SK-N-SH (cell line): ENCODE results near the gene ASTN2. TPM values are rescaled to one million over a fixed set of nuclear protein-coding genes. Genes with fewer than 3 reads are reported as not detected.

ENCODE experiments used
- CTCF ChIA-PET: fragments of 300-600, 350-600 bp; formaldehyde crosslinking; extraction: SDS; loops from one replicate; lab custom pipeline; 2021; lab: Yijun Ruan, JAX
- POLR2A ChIA-PET: fragments of 350-600 bp; sonication (Branson Sonifier 250); formaldehyde crosslinking; extraction: SDS; loops from one replicate; lab custom pipeline; 2020; ENCODE audit warnings: antibody characterized with exemption, inconsistent platforms; lab: Yijun Ruan, JAX
- DNase-seq: peaks from one replicate; pipeline ENCODE4 v3.0.0; 2012
- H2AFZ ChIP-seq: fragments of 200-600 bp; sonication (generic); 2 replicates; pipeline ENCODE4 v1.8.1; 2016; ENCODE audit warnings: antibody characterized with exemption, mild to moderate bottlenecking, low read depth
- H3F3A ChIP-seq: fragments of 200-600 bp; sonication (generic); replicated peaks from 2 replicates; pipeline ENCODE3; 2016; ENCODE audit warnings: antibody characterized with exemption, mild to moderate bottlenecking; ENCODE audit not compliant: insufficient read depth
- H3K27ac ChIP-seq, 2 experiments: fragments of 200-500 bp in 1 of 2; fragments of 200-600 bp in 1 of 2; sonication (Bioruptor generic) in 1 of 2; sonication (generic), shearing (Covaris generic) in 1 of 2; 2 replicates each; pipeline versions ENCODE4 v1.5.1 to v1.6.1; 2014 to 2016; ENCODE audit warnings: low read depth in 2 of 2, inconsistent platforms in 1 of 2, low read length in 1 of 2, mild to moderate bottlenecking in 1 of 2, mixed read lengths in 1 of 2
- H3K27me3 ChIP-seq: fragments of 200-600 bp; sonication (generic), shearing (Covaris generic); 2 replicates; pipeline ENCODE4 v1.6.1; 2016; ENCODE audit warnings: mixed run types; ENCODE audit not compliant: insufficient read depth
- H3K36me3 ChIP-seq, 2 experiments: fragments of 200-500 bp in 1 of 2; fragments of 200-600 bp in 1 of 2; sonication (Bioruptor generic) in 1 of 2; sonication (generic) in 1 of 2; replicated peaks in 1 of 2; 2 replicates each; pipeline versions ENCODE3 to v1.5.1; 2014 to 2016; ENCODE audit warnings: low read length in 1 of 2, mild to moderate bottlenecking in 1 of 2; ENCODE audit not compliant: insufficient read depth in 2 of 2, control insufficient read depth in 1 of 2
- H3K4me1 ChIP-seq, 2 experiments: fragments of 200-500 bp in 1 of 2; fragments of 200-600 bp in 1 of 2; sonication (Bioruptor generic) in 1 of 2; sonication (generic), shearing (Covaris generic) in 1 of 2; 2 replicates each; pipeline versions ENCODE4 v1.5.1 to v1.6.1; 2014 to 2016; ENCODE audit warnings: low read depth in 1 of 2, low read length in 1 of 2, mixed run types in 1 of 2; ENCODE audit not compliant: insufficient read depth in 2 of 2, control insufficient read depth in 1 of 2
- H3K4me2 ChIP-seq: fragments of 200-600 bp; sonication (generic), shearing (Covaris generic); 2 replicates; pipeline ENCODE4 v1.6.1; 2017; ENCODE audit warnings: mixed run types
- H3K4me3 ChIP-seq, 2 experiments: fragments of 200-500 bp in 1 of 2; fragments of 200-600 bp in 1 of 2; sonication (Bioruptor generic) in 1 of 2; sonication (generic), shearing (Covaris generic) in 1 of 2; 2 replicates each; pipeline versions ENCODE4 v1.5.1 to v1.8.1; 2014 to 2016; ENCODE audit warnings: low read depth in 2 of 2, inconsistent platforms in 1 of 2, low read length in 1 of 2, mild to moderate bottlenecking in 1 of 2, mixed read lengths in 1 of 2, moderate library complexity in 1 of 2
- H3K79me2 ChIP-seq: fragments of 200-600 bp; sonication (generic); 2 replicates; pipeline ENCODE4 v1.8.1; 2017; ENCODE audit warnings: mild to moderate bottlenecking; ENCODE audit not compliant: insufficient read depth
- H3K9ac ChIP-seq: fragments of 200-600 bp; sonication (generic); 2 replicates; pipeline ENCODE4 v1.6.1; 2017; ENCODE audit warnings: mixed run types
- H3K9me2 ChIP-seq: fragments of 200-600 bp; sonication (generic); 2 replicates; pipeline ENCODE4 v1.6.1; 2017; ENCODE audit warnings: mixed run types
- H3K9me3 ChIP-seq: fragments of 200-600 bp; sonication (generic); 2 replicates; pipeline ENCODE4 v1.6.1; 2017; ENCODE audit warnings: mixed run types, mild to moderate bottlenecking, moderate library complexity
- H4K20me1 ChIP-seq: fragments of 200-600 bp; sonication (generic); 2 replicates; pipeline ENCODE4 v1.6.1; 2017; ENCODE audit warnings: mild to moderate bottlenecking, mixed run types; ENCODE audit not compliant: insufficient read depth
- CHD2 ChIP-seq: fragments of 150-350 bp; IDR thresholded peaks from 2 replicates; pipeline ENCODE4 v1.6.1; 2018; ENCODE audit warnings: low read length; ENCODE audit not compliant: partially characterized antibody
- ELF1 ChIP-seq: IDR thresholded peaks from 2 replicates; pipeline ENCODE4 v1.4.0; 2012
- EP300 ChIP-seq, 2 experiments: IDR thresholded peaks; 2 replicates each; pipeline versions ENCODE4 v1.4.0 to v1.6.1; 2012; ENCODE audit warnings: borderline replicate concordance in 1 of 2, low read depth in 1 of 2, low read length in 1 of 2
- EZH2phosphoT487 ChIP-seq: fragments of 200-600 bp; sonication (generic); IDR thresholded peaks from 2 replicates; pipeline ENCODE4 v1.6.1; 2017; ENCODE audit warnings: low read depth, mixed run types, mild to moderate bottlenecking, antibody characterized with exemption, moderate library complexity, borderline replicate concordance
- FOSL2 ChIP-seq: IDR thresholded peaks from 2 replicates; pipeline ENCODE4 v1.4.0; 2012; ENCODE audit warnings: low read depth, mild to moderate bottlenecking, moderate library complexity, borderline replicate concordance
- FOXJ3 ChIP-seq: sonication (generic); formaldehyde crosslinking; IDR thresholded peaks from 2 replicates; pipeline ENCODE4 v1.5.1; 2020; ENCODE audit warnings: mild to moderate bottlenecking, missing genetic modification reagents
- GABPA ChIP-seq: IDR thresholded peaks from 2 replicates; pipeline ENCODE4 v1.4.0; 2012; ENCODE audit warnings: low read depth, mild to moderate bottlenecking
- JUND ChIP-seq: IDR thresholded peaks from 2 replicates; pipeline ENCODE4 v1.4.0; 2012
- NFIC ChIP-seq: IDR thresholded peaks from 2 replicates; pipeline ENCODE4 v1.4.0; 2012; ENCODE audit warnings: borderline replicate concordance
- NRF1 ChIP-seq: IDR thresholded peaks from 2 replicates; pipeline ENCODE4 v1.6.1; 2012; ENCODE audit warnings: low read depth, mild to moderate bottlenecking, low read length
- RAD21 ChIP-seq: IDR thresholded peaks from 2 replicates; pipeline ENCODE4 v1.6.1; 2012; ENCODE audit warnings: mild to moderate bottlenecking, low read length
- RXRA ChIP-seq: IDR thresholded peaks from 2 replicates; pipeline ENCODE4 v1.4.0; 2012; ENCODE audit warnings: low read depth, mild to moderate bottlenecking, borderline replicate concordance
- SMC3 ChIP-seq: IDR thresholded peaks from 2 replicates; pipeline ENCODE4 v1.6.1; 2012; ENCODE audit warnings: low read depth, low read length, improper control_type of control experiment
- TAF1 ChIP-seq: IDR thresholded peaks from 2 replicates; pipeline ENCODE4 v1.6.1; 2012; ENCODE audit warnings: low read depth, mild to moderate bottlenecking, low read length, moderate library complexity, borderline replicate concordance
- YY1 ChIP-seq: IDR thresholded peaks from 2 replicates; pipeline ENCODE4 v1.4.0; 2012; ENCODE audit warnings: low read depth, mild to moderate bottlenecking
- WGBS: methylation state at CpG from one replicate; pipeline ENCODE4 v1.1.6; 2017; ENCODE audit warnings: low lambda C conversion rate; 5-methylcytosine and 5-hydroxymethylcytosine counted together
- polyA plus RNA-seq, 3 experiments: library from polyadenylated mRNA; depleted of rRNA; stranded (reverse); fragments of >200 nt; gene quantifications; 2 replicates each; pipeline ENCODE4 v1.2.3, GENCODE V29; 2012
- TF ChIP-seq, protein P1 (sequence below): fragments of 150-350 bp; IDR thresholded peaks from 2 replicates; pipeline ENCODE4 v1.6.1; 2016; ENCODE audit warnings: mild to moderate bottlenecking, low read depth, low read length
- TF ChIP-seq, protein P2 (sequence below): fragments of 200-600 bp; sonication (generic); IDR thresholded peaks from 2 replicates; pipeline ENCODE4 v1.6.1; 2017; ENCODE audit warnings: antibody characterized with exemption, mild to moderate bottlenecking, moderate library complexity
- TF ChIP-seq, protein P3 (sequence below): fragments of 150-350 bp; IDR thresholded peaks from 2 replicates; pipeline ENCODE4 v1.6.1; 2017; ENCODE audit warnings: antibody characterized with exemption, low read length, low read depth, borderline replicate concordance
- TF ChIP-seq, protein P4 (sequence below): IDR thresholded peaks from 2 replicates; pipeline ENCODE4 v1.6.1; 2012; ENCODE audit warnings: mild to moderate bottlenecking, low read depth, low read length, moderate library complexity
- TF ChIP-seq, protein P5 (sequence below): IDR thresholded peaks from 2 replicates; pipeline ENCODE4 v1.4.0; 2012; ENCODE audit warnings: low read depth

Gene ASTN2
- polyA plus RNA-seq, 1 of the 3 experiments (the other 2 are of a cell fraction) = 6.6 TPM

DNA sequence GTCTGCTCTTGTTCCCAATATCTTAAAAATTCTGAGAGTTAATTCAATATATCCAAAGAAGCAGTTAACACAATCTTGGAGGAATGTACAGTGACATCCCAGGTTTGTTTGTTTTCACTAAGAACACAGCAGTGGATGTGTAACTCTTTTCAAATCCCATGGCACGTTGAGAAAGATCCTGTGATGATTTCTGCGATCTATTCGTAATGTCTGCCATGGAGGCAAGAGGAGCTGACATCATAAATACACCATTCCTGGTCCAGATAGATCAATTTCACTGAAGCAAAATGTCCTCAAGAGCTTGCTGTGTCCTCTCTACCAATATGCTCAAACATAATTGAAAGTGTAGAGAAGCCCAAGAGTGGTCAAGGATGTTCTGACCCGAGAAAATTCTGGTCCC lies 980.5 kb downstream of the ASTN2 start (continued):
- TF ChIP-seq FOXJ3 (CRISPR knock-in tag) (no peak), ELF1 (no peak), EP300 (IDR thresholded peaks at IDR 0.05; ENCODE audit: borderline replicate concordance in 1 of 2, low read depth in 1 of 2, low read length in 1 of 2) (no peak), NRF1 (no peak), RXRA (no peak), FOSL2 (no peak), YY1 (no peak), GABPA (no peak), RAD21 (no peak)
- TF ChIP-seq, protein P1, sequence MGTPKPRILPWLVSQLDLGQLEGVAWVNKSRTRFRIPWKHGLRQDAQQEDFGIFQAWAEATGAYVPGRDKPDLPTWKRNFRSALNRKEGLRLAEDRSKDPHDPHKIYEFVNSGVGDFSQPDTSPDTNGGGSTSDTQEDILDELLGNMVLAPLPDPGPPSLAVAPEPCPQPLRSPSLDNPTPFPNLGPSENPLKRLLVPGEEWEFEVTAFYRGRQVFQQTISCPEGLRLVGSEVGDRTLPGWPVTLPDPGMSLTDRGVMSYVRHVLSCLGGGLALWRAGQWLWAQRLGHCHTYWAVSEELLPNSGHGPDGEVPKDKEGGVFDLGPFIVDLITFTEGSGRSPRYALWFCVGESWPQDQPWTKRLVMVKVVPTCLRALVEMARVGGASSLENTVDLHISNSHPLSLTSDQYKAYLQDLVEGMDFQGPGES = no peak
- TF ChIP-seq, protein P2, sequence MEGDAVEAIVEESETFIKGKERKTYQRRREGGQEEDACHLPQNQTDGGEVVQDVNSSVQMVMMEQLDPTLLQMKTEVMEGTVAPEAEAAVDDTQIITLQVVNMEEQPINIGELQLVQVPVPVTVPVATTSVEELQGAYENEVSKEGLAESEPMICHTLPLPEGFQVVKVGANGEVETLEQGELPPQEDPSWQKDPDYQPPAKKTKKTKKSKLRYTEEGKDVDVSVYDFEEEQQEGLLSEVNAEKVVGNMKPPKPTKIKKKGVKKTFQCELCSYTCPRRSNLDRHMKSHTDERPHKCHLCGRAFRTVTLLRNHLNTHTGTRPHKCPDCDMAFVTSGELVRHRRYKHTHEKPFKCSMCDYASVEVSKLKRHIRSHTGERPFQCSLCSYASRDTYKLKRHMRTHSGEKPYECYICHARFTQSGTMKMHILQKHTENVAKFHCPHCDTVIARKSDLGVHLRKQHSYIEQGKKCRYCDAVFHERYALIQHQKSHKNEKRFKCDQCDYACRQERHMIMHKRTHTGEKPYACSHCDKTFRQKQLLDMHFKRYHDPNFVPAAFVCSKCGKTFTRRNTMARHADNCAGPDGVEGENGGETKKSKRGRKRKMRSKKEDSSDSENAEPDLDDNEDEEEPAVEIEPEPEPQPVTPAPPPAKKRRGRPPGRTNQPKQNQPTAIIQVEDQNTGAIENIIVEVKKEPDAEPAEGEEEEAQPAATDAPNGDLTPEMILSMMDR = no peak
- TF ChIP-seq, protein P3, sequence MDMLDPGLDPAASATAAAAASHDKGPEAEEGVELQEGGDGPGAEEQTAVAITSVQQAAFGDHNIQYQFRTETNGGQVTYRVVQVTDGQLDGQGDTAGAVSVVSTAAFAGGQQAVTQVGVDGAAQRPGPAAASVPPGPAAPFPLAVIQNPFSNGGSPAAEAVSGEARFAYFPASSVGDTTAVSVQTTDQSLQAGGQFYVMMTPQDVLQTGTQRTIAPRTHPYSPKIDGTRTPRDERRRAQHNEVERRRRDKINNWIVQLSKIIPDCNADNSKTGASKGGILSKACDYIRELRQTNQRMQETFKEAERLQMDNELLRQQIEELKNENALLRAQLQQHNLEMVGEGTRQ = no peak

DNA sequence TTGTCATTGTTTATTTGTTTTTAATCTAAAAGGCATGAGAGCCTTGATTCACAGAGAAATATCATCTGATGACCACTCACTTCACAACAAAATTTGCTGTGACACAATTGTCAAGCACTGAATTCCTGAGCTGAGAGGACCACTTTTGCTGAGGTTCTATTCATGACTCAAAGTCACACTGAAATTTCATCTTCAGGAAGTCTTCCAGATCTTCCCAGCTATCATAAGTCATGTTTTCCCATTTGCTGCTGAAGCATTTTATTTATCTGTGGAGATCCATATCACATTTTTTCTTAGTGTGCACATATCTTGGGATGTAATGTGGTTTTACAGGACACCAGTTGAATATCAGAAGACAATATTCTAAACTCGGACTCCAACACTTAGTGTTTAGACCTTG lies 982.8 kb downstream of the ASTN2 start:
- Histone ChIP-seq H3K36me3 (no peaks in the 10 kb centered on the region), H3K4me3 (no peak overlapping the region), H3F3A (no peaks in the 10 kb centered on the region), H3K9me3 (no peaks in the 10 kb centered on the region), H3K4me2 (no peak overlapping the region), H3K9ac (no peak overlapping the region), H3K4me1 (no peaks in the 10 kb centered on the region), H3K79me2 (no peaks in the 10 kb centered on the region), H4K20me1 (no peaks in the 10 kb centered on the region), H2AFZ (no peak overlapping the region), H3K9me2 (no peaks in the 10 kb centered on the region), H3K27me3 (no peaks in the 10 kb centered on the region), H3K27ac (no peak overlapping the region)
- TF ChIP-seq EZH2phosphoT487 = no peak
- no peak for TF ChIP-seq RAD21
- no peak for TF ChIP-seq JUND
- no peak for TF ChIP-seq YY1
- no peak for TF ChIP-seq NFIC
- TF ChIP-seq, protein P2 = no peak
- no peak for TF ChIP-seq SMC3
- TF ChIP-seq, protein P4, sequence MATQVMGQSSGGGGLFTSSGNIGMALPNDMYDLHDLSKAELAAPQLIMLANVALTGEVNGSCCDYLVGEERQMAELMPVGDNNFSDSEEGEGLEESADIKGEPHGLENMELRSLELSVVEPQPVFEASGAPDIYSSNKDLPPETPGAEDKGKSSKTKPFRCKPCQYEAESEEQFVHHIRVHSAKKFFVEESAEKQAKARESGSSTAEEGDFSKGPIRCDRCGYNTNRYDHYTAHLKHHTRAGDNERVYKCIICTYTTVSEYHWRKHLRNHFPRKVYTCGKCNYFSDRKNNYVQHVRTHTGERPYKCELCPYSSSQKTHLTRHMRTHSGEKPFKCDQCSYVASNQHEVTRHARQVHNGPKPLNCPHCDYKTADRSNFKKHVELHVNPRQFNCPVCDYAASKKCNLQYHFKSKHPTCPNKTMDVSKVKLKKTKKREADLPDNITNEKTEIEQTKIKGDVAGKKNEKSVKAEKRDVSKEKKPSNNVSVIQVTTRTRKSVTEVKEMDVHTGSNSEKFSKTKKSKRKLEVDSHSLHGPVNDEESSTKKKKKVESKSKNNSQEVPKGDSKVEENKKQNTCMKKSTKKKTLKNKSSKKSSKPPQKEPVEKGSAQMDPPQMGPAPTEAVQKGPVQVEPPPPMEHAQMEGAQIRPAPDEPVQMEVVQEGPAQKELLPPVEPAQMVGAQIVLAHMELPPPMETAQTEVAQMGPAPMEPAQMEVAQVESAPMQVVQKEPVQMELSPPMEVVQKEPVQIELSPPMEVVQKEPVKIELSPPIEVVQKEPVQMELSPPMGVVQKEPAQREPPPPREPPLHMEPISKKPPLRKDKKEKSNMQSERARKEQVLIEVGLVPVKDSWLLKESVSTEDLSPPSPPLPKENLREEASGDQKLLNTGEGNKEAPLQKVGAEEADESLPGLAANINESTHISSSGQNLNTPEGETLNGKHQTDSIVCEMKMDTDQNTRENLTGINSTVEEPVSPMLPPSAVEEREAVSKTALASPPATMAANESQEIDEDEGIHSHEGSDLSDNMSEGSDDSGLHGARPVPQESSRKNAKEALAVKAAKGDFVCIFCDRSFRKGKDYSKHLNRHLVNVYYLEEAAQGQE = no peak
- TF ChIP-seq, protein P1 = no peak
- TF ChIP-seq EP300 (IDR thresholded peaks at IDR 0.05; ENCODE audit: borderline replicate concordance in 1 of 2, low read depth in 1 of 2, low read length in 1 of 2) = no peak
- no peak for TF ChIP-seq TAF1
- no peak for TF ChIP-seq CHD2
- TF ChIP-seq, protein P5, sequence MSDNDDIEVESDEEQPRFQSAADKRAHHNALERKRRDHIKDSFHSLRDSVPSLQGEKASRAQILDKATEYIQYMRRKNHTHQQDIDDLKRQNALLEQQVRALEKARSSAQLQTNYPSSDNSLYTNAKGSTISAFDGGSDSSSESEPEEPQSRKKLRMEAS = no peak
- ChIA-PET POLR2A (no interaction called here), CTCF (interaction anchor here (0.6 to 1.2 kb wide), 2 partner anchors 117 to 848 kb away, joined by 3 read pairs; no protein-coding TSS in a partner anchor)
- DNase-seq = no peak
- WGBS = 92% methylated on average over 1 of the region's 1 CpG
